MG63 (cell line): Measurements from ENCODE around the gene PLCB3. TPM values are rescaled to one million over a fixed set of nuclear protein-coding genes. Genes with fewer than 3 reads are reported as not detected.

Source experiments
- DNase-seq: peaks from one replicate; pipeline ENCODE4 v3.0.0-alpha.2; 2020
- H3K27me3 ChIP-seq: fragments of 250-450 bp; sonication (Bioruptor Pico); 2 replicates; pipeline ENCODE4 v1.5.1; 2020; ENCODE audit warnings: mild to moderate bottlenecking, moderate library complexity
- H3K36me3 ChIP-seq: fragments of 250-450 bp; sonication (Bioruptor Pico); 2 replicates; pipeline ENCODE4 v1.5.1; 2020; ENCODE audit warnings: mild to moderate bottlenecking, moderate library complexity
- H3K4me3 ChIP-seq: fragments of 250-450 bp; sonication (Bioruptor Pico); 2 replicates; pipeline ENCODE4 v1.5.1; 2020; ENCODE audit warnings: mild to moderate bottlenecking, moderate library complexity
- H3K9me3 ChIP-seq: fragments of 250-450 bp; sonication (Bioruptor Pico); 2 replicates; pipeline ENCODE4 v1.5.1; 2020; ENCODE audit warnings: mild to moderate bottlenecking, moderate library complexity
- total RNA-seq: library from RNA; depleted of rRNA; stranded (reverse); fragments of >200 nt; shearing (Covaris generic); gene quantifications from 2 replicates; pipeline ENCODE4 v1.2.3, GENCODE V29; 2014; ENCODE audit warnings: low replicate concordance

The PLCB3 gene
- total RNA-seq, 1 experiment from 2014 or later: 37.4 TPM

- Histone ChIP-seq H3K27me3 (no peaks in the 10 kb centered on the region), H3K4me3 (peak within 1 kb of the TSS; percentile 38), H3K36me3 (peaks cover 3% of the 10 kb centered on the region; the same call in 1 of the 2 replicates), H3K9me3 (no peaks in the 10 kb centered on the region)
- peak; percentile 60 for DNase-seq
Observed at GRCh38 chr11:64230171-64230984, 21.0 kb upstream of the PLCB3 start, which contains the start of gene DNAJC4. Gene DNAJC4, plus strand, starts transcription at chr11:64230548. Its CDS starts 307 bp downstream, at chr11:64230855.

DNA sequence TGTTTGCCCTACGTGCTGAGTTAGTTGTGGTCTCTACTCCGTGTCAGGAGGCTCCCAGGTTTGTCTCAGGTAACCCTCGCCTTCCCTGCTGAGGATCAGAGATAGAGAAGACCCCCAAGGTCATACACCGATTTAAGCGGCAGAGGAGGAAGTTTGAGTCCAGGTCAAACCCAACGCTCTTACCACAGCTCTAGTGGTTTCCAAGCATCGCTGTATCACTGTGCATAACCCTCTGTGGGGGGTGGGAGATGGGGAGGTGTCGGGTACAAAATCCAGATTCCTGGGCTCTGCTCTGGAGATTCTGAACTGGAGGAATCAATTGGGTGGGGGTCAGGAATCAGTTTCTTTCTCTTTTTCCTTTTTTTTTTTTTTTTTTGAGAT is 20.4 kb upstream of the PLCB3 start:
- Histone ChIP-seq H3K4me3 (peak overlapping the region; percentile 38), H3K9me3 (no peaks in the 10 kb centered on the region), H3K27me3 (no peaks in the 10 kb centered on the region)

GRCh38 chr11:64231546-64231945 is 19.8 kb upstream of the PLCB3 start:
- peaks cover 3% of the 10 kb centered on the region; the same call in 1 of the 2 replicates for H3K36me3 ChIP-seq
- no peaks in the 10 kb centered on the region for H3K27me3 ChIP-seq
- no peaks in the 10 kb centered on the region for H3K9me3 ChIP-seq
- H3K4me3 ChIP-seq: no peak overlapping the region
- no peak for DNase-seq

More for the DNA sequence above, 20.4 kb upstream of the PLCB3 start:
- peaks cover 3% of the 10 kb centered on the region; the same call in 1 of the 2 replicates for H3K36me3 ChIP-seq
- no peak for DNase-seq

GRCh38 chr11:64232182-64232966 is 19.0 kb upstream of the PLCB3 start:
- peaks cover 3% of the 10 kb centered on the region; the same call in 1 of the 2 replicates for H3K36me3 ChIP-seq

DNA sequence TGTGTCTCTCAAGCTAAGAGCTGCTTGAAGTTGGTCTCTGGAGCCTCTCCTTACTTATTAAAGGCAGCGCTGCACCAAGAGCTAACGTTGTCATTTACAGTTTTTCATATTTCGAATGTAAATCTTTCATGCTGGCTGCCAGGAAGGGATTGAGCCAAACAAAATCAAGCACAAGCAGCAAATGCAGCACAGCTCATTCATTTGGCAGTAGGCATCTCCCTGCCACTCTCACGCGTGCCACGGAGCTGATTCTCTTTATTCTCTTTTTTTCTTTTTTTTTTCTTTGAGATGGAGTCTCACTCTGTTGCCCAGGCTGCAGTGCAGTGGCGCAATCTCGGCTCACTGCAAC is 18.4 kb upstream of the PLCB3 start:
- no peaks in the 10 kb centered on the region for H3K9me3 ChIP-seq
- peaks cover 3% of the 10 kb centered on the region; the same call in 1 of the 2 replicates for H3K36me3 ChIP-seq
- H3K4me3 ChIP-seq: no peak overlapping the region
- H3K27me3 ChIP-seq: no peaks in the 10 kb centered on the region
- no peak for DNase-seq

More at GRCh38 chr11:64232182-64232966, 19.0 kb upstream of the PLCB3 start:
- no peak overlapping the region for H3K4me3 ChIP-seq
- no peaks in the 10 kb centered on the region for H3K9me3 ChIP-seq
- no peak for DNase-seq
- H3K27me3 ChIP-seq: no peaks in the 10 kb centered on the region

- no peaks in the 10 kb centered on the region for H3K9me3 ChIP-seq
- DNase-seq: peak; percentile 74
- H3K36me3 ChIP-seq: peaks cover 4% of the 10 kb centered on the region; the same call in 1 of the 2 replicates
- no peaks in the 10 kb centered on the region for H3K27me3 ChIP-seq
- H3K4me3 ChIP-seq: peak within 1 kb of the TSS; percentile 54
Observed at GRCh38 chr11:64233913-64234586, 17.3 kb upstream of the PLCB3 start, which contains the start of gene VEGFB. Gene VEGFB, plus strand, starts transcription at chr11:64234584. Its CDS starts 250 bp downstream, at chr11:64234834.

GRCh38 chr11:64234647-64235379 is 16.5 kb upstream of the PLCB3 start:
- Histone ChIP-seq H3K36me3 (peaks cover 2% of the 10 kb centered on the region; the same call in 1 of the 2 replicates), H3K4me3 (peak overlapping the region; percentile 54), H3K9me3 (no peaks in the 10 kb centered on the region), H3K27me3 (no peaks in the 10 kb centered on the region)
- peak; percentile 62 for DNase-seq

DNA sequence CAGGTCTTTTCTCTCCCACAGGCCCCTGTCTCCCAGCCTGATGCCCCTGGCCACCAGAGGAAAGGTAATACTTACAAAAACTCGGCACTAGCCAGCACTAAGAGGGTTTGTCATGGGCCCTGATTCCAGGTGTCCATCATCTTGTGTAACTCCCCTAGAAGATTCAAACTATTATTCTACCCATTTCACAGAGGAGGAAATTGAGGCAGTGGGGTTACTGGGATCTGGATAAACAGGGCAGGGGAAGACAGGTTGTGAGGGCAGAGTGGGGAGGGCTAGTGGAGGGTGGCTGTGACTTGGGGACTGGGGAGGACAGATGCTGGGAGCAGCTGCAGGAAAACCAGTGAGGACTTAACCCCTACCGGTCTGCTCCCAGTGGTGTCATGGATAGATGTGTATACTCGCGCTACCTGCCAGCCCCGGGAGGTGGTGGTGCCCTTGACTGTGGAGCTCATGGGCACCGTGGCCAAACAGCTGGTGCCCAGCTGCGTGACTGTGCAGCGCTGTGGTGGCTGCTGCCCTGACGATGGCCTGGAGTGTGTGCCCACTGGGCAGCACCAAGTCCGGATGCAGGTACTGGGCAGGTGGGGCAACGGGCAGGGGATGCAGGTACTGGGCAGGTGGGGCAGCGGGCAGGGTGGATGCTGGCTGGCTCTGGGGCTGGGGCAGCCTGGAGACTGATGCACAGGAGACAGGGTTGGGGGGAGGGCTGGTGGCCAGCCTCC is 15.7 kb upstream of the PLCB3 start:
- Histone ChIP-seq H3K27me3 (no peaks in the 10 kb centered on the region), H3K4me3 (peak overlapping the region; percentile 54), H3K9me3 (no peaks in the 10 kb centered on the region), H3K36me3 (peaks cover 2% of the 10 kb centered on the region; the same call in 1 of the 2 replicates)
- DNase-seq: no peak

DNA sequence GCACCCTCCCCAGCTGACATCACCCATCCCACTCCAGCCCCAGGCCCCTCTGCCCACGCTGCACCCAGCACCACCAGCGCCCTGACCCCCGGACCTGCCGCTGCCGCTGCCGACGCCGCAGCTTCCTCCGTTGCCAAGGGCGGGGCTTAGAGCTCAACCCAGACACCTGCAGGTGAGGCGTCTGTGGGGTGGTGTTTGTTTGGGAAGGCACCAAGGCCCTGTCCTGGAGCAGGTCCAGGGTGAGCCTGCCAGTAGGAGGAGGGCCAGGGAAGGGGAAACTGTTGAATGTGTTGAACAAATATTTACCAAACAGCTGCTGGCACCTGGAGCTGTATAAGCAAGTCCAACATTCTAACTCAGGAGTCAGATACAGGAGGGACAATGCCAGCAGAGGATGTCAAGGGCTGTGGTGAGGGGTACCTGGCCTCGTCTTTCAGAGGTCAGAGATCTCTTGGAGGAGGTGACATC is 13.8 kb upstream of the PLCB3 start:
- Histone ChIP-seq H3K9me3 (no peaks in the 10 kb centered on the region), H3K27me3 (no peaks in the 10 kb centered on the region)
- no peak for DNase-seq

GRCh38 chr11:64238076-64238475 is 13.3 kb upstream of the PLCB3 start:
- Histone ChIP-seq H3K36me3 (peaks cover 12% of the 10 kb centered on the region), H3K9me3 (no peaks in the 10 kb centered on the region), H3K4me3 (no peak overlapping the region), H3K27me3 (no peaks in the 10 kb centered on the region)
- no peak for DNase-seq

More for the DNA sequence above, 13.8 kb upstream of the PLCB3 start:
- Histone ChIP-seq H3K4me3 (no peak overlapping the region), H3K36me3 (peaks cover 7% of the 10 kb centered on the region)

DNA sequence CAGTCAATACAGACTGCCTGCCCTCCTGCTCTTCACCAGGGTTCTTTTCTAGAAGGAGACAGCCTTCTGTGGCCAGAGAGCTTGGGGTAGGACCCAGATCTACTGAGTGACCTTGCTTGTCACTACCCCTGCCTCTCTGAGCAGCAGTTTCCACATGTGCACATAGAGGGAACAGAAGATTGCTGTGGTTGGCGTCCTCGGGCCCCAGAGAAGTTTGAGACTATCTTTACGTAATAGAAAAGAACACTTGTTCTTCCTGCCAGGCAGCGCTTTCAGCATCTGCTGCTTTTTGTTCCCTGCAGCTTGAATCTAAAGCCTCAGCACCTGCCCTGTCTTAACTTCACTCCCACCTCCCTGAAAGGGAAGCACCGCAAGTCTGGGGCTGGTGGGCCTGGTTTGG is 12.3 kb upstream of the PLCB3 start:
- Histone ChIP-seq H3K36me3 (peaks cover 22% of the 10 kb centered on the region), H3K9me3 (no peaks in the 10 kb centered on the region), H3K4me3 (no peak overlapping the region), H3K27me3 (no peaks in the 10 kb centered on the region)
- DNase-seq: no peak

DNA sequence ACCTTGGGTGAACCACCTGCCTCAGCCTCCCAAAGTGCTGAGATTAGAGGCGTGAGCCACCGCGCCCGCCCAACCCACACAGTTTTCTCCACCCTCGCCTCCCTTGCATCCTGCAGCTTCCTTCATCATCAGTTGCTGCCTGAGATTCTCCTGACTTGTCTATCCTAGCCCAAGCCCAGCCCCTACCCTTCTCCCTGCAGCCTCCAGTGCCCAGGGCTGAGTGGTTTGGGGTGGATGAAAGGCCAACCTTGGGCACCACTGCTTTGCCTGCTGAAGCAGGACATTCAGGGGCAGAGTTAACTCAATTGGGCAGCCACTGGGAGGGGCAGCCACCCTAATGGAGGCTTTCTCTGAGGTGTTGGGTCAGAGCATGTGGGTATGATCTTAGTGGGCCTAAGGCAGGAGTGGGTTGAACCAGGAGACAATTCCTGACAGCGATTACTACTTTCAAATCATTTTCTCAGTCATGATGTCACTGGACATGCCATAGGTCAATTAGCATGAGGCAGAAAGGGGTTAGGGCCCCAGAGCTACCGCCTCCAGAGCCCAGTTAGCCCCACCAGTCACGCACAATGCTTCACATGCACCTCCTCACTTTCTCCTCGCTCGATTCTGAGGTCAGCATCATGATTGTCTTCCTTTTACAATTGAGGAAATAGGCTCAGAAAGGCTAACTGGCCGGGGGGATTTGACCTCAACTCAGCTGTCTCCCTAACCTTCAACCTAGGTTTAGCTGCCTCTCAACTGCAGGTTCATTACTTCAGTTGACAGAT is 11.5 kb upstream of the PLCB3 start:
- Histone ChIP-seq H3K27me3 (no peaks in the 10 kb centered on the region), H3K36me3 (peaks cover 27% of the 10 kb centered on the region), H3K9me3 (no peaks in the 10 kb centered on the region), H3K4me3 (peak overlapping the region; percentile 84)
- DNase-seq: no peak

GRCh38 chr11:64240435-64241240 is 10.7 kb upstream of the PLCB3 start, which contains the start of gene FKBP2:
Gene FKBP2, plus strand, starts transcription at chr11:64241095. Its CDS starts 1,293 bp downstream, at chr11:64242388.
- peaks cover 35% of the 10 kb centered on the region for H3K36me3 ChIP-seq

DNA sequence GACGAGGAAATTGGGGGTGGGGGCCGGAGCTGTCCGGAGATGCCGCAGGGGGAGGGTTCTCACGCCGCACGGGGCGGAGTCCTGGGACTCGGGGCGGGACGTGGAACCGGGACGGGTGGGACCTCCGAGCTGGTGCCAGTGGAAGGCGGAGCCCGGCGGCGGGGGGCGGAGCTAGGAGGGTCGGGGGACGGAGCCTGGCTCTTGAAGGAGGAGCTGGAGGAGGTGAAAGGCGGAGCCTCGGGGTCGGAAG is 10.2 kb upstream of the PLCB3 start:
- peaks cover 39% of the 10 kb centered on the region for H3K36me3 ChIP-seq
- peak; percentile 97 for DNase-seq
- H3K27me3 ChIP-seq: no peaks in the 10 kb centered on the region
- H3K4me3 ChIP-seq: peak overlapping the region; percentile 84
- H3K9me3 ChIP-seq: no peaks in the 10 kb centered on the region

More at GRCh38 chr11:64240435-64241240, 10.7 kb upstream of the PLCB3 start, which contains the start of gene FKBP2:
- Histone ChIP-seq H3K9me3 (no peaks in the 10 kb centered on the region), H3K4me3 (peak within 1 kb of the TSS; percentile 84), H3K27me3 (no peaks in the 10 kb centered on the region)
- DNase-seq: peak; percentile 95
